RKO (cell line): ENCODE data around the gene ARHGAP4.

ENCODE experiments used
- DNase-seq: peaks from one replicate; pipeline ENCODE4 v3.0.0-alpha.2; 2016; ENCODE audit warnings: low spot score

ARHGAP4 gene

DNA sequence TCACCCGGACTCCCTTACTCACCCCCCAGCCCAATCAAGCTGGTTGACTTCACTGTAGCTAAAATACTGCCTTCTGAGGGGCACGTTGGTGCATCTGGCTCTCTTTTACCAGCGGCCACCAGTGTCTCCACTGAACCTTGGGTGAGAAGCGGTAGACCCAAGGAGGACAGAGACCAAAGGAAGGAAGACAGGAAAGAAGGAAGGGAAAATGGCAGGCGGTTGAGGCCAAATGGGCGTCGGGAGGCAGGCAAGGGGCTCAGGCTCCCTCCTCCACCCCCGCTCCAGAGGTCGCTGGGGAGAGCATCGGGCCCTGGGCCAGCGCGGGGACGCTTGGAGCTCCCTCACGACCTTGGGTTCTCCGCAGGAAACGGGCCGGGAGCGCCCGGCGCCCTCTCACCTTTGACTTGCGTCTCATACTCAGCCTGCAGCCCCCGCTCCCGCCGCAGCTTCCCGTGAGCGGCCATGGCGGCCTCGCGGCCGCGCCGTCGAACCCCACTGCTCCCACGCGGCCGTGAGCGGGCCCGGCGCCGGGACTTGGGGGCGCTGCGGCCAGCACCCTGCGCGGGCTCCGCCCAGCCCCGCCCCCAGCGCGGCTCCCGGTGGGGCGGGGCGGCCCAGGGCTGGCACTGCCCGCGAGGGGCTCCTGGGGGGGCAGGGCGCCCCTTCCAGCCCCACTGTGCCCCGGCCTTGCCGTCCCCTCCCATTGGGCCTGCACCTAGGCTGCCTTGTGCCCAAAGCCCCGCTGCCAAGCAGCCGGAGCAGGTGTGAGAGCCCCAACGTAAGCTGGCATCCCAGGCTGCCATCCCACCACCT, at the start of gene ARHGAP4:
TSS of gene ARHGAP4 (minus strand) at position 526 of the 813 bp plus-strand sequence. CDS start at position 464, 62 bp downstream.
- no peak for DNase-seq

DNA sequence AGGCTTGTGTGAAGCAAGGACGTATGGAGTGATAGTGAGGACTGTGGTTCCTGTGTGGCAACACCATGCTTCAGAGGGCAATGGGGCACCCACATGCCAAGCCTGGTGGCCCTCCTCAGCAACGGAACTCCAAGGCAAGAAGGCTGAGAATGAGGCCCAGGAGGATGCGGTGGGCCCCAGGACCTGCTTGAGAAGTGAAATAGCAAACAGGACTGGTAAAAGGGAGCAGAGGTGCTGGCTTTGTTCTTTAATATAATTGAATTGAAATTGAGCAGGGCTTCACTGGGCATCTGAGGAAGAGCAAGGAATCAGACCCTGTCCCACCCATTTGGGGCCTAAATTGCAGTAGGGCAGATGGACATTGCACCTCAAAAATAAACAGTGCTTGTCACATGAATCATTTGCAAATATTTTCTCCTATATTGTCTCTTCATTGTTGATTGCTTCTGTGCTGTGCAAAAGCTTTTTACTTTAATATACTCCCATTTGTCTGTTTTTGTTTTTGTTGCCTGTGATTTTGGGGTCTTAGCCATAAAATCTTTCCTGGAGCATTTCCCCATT, 48.7 kb upstream of the ARHGAP4 start:
- no peak for DNase-seq

DNA sequence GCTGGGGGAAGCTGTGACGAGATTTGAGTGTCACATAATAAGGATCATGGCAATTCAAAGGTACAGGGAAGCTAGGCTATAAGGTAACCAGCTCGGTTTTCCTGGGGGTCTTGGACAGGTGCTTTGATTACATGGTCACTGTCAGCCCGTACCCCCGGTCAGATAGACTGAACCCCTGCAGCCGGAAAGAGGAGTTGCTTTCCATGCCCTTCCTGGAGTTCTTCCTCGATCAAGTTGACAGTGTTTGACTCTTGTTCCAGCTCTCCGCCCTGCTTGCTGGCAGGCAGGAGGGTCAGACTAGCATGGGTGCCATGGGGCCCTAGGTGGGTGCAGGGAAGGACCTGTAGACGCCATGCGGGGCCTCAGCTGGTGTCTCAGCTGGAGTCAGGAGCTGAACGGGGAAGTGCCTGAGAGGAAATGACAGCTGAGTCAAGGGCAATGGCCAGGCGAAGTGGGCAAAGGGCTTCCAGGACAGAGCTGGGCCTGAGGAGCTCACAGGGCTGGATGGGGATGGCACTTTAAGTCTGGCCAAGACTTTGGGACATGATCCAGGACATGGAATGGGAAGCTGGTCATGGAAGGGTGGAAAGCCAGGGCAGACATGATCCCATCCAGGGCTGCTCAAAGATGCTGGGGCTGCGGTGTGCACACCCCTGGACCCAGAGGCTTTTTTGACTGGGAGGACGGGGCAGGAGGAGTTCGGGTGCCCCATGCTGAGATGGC, 48.1 kb upstream of the ARHGAP4 start:
- DNase-seq: no peak

DNA sequence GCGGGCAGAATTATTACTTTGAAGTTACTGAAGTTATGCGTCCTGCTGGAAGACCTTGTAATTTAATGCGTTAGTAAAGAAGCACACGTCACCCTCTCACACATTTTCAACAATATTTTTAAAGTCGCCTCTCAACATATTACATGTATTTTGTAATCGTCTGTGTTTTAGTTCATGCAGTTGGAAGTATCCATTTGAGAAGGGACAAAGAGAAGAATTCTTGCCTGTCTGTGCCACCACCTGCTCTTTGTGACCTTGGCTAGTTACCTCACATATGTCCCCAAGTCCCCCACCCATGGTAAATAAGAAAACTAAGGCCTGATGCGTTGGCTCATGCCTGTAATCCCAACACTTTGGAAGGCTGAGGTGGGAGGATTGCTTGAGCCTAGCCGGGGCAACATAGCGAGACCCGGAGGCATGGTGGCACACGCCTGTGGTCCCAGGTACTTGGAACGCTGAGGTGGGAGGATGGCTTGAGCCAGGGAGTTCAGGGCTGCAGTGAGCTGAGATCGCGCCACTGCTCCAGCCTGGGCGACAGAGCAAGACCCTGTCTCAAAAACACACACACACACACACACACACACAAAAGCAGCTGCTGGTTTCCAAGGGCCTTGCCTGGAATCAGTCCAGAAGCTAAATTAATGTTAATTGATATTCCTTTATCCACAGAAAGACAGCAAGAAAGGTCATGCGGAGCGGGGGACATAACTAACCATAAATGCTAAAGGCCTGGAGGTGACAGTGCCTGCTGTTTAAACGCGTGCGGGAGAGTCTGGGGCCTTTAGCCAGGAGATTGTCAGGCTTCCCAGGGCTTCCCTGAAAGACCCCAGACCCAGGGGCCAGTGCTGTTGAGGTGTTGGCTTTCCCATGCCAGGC, 47.3 kb upstream of the ARHGAP4 start:
- DNase-seq: no peak

DNA sequence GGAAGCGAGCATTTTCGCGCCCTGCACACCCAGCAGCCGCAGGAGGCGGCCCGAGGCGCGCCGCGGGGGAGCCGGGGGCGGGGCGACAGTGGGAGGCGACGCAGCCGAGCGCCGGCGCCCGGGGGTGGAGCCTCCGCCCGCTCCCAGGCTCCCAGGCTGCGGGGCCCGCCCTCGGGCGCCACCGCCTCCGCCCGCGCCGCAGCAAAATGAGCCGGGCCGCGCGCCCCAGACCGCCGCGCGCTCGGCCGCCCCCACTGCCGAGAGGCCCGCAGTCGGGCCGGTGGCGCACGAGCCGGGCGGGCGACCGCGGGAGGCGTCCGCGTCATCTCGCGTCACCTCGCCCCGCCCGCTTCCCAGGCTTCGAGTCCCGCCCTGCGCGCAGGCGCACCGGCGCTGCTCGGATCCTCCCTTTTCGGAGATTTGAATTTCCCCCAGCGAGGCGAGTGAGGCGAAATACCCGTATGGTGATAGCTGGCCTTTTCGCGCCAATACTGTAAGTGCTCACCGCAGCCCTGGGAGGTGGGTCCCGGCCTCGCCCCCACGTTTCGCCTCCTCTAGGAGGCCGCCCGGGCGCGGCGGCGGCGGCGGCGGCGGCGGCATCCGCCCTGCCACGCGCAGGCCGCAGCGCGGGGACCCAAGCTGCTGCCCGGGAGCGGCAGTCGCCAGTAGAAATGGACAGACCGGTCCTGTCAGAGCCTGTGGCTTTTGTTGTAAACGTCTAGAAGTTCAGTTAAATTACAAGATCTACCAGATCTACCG, 46.5 kb upstream of the ARHGAP4 start, which contains the start of gene TMEM187:
TSS of gene TMEM187 (plus strand) at position 387 of the 759 bp plus-strand sequence. CDS start 9,309 bp downstream, outside the sequence.
- peak; percentile 93 for DNase-seq

DNA sequence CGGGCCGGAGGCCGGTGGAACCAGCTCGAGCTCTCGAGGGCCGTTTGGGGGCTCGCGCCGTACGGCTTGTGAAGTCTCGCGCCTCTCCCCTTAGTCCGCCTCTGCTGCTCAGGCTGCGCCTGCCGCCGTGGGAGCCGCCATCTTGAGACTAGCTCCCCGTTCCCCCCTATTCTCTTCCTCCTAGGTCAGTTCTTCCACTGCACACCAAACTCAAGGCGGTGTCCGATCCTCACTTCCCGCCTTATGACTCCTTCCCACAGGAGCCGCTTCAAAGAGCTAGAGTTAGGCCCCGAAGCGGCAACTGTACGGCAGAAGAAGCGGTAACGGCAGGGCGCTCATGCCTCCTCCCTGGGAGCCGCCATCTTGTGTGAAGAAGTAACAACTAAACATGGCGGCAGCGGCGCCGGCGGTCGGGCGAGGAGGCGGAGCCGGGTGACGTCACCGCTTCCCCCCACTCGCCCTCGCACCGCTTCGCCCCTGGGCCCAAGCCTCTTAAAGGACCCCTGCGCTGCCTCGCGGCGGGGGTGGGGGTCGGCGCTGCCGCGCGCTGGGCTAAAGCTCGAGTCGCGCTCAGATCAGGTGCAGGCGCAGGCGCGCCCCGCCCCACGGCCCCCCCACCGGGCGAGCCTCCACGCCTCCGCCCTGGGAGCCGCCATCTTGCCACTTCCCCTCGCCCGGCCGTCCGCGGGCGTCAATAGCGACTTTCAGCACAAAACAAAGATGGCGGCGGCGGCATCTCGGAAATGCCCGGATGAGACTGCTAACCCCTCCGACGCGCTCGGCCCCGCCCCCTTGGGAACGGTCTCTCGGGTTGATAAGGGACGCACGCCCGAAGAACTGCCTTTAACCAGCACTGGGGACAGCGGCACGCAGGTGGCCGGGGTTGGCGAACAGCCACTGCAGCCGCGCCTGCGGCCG, 45.6 kb upstream of the ARHGAP4 start, which contains the start of gene HCFC1:
TSS of gene HCFC1 (minus strand) at position 369 of the 918 bp plus-strand sequence. CDS start 978 bp downstream, outside the sequence.
- DNase-seq: peak; percentile 92

DNA sequence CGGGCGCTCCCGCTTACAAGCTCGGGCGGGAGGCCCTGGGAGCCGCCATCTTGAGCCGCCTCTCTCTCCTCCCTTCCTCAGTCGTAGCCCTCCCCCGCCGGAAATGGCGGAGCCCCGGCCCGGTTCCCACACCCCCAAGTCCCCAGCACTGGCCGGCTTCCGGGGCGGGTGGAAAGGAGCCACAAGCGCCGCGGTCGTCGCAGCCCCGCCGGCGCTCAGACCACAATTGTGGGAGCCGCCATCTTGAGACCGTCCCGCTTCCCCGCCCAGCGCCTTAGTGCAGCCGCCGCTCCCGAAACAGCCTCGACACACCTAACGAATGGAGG, 45.0 kb upstream of the ARHGAP4 start:
- peak; percentile 87 for DNase-seq

DNA sequence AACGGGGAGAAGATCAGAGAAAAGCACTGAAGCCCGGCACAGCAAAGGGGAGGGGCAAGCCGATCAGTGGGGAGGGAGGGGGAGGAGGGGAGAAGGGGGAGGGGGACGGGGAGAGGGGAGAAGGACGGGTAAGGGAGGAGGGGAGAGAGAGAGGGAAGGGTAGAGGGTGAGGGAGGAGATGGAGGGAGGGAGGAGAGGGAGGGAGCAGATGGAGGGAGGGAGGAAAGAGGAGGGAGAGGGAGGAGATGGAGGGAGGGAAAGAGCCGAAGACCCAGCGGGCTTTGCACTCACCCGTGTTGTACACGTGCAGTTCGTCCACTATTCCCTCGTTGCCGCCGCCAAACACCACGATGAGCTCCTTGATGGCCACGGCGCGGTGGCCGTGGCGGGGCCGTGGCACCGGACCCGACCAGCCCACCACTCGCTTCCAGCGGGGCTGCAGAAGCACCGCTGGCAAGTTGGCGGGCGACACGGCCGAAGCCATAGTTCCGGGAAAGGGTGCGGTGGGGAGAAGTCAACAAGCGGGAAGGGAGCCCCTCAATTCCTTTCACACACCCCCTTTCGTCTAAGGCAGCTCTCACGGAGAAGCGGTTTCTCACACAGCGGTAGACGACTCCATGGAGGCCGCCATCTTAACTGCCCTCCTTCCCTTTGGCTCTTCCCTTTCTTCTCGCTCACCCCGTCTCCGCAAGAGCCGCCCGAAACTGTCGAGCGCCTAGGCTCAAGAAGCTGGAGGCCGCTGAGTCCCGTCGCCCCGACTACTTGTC, 44.5 kb upstream of the ARHGAP4 start:
- DNase-seq: peak; percentile 59

DNA sequence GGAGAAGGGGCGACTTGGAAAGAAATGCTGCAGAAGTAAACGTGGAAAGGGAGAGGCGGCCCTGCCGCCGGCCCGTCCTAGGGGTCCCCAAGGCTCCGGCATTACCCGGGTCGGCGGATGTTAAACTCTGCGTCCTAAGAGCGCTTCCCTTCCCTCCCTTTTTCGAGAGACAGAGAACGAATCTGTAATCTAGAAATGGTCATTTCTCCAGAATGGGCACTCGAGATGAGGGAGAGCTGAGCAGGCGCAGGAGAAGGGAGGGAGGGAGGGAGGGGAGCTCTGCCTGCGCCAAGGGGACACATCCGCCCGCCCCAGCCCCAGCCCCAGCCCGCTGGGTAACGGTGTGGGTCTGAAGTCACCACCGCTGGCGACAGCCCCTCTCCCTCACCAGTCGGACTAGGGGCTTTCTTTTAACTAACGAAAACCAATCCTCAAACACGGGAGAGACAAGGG, 43.9 kb upstream of the ARHGAP4 start:
- DNase-seq: peak; percentile 56

DNA sequence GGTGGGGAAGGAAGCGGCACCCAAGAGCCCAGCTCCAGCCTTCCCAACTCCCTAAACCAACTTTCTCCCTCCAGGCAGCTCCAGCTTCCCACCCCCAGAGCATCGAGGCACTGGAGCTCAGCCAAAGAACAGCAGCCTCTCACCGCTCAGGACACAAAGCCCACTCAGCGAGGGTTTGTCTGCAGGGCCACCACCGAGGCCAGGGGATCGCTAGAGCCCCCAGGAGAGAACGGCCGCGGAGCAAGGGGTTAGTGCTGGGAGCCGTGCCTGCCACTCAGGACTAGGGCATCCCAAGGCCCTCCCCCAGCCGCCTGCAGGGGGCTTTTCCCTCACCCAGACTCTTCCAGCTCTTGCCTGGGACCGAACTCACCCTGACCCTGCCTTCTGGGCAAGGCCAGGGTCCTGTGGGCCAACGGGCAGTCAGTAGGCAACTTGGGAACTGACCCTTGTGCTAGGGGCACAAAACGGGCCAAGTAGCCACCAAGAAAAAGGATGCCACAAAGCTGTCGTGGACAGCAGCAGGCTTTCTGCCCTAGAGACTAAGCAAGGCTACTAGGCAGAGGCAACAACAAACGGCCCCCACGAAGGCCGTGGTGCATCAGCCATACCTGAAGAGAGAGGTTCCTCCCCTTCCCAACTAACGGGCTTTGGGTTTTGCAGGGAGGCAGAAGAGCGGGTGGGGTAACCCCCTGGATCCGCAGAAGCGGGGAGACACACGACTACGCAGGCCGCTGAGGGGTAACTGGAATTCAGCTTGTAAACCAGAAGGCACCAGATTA, 43.2 kb upstream of the ARHGAP4 start:
- peak; percentile 30 for DNase-seq

DNA sequence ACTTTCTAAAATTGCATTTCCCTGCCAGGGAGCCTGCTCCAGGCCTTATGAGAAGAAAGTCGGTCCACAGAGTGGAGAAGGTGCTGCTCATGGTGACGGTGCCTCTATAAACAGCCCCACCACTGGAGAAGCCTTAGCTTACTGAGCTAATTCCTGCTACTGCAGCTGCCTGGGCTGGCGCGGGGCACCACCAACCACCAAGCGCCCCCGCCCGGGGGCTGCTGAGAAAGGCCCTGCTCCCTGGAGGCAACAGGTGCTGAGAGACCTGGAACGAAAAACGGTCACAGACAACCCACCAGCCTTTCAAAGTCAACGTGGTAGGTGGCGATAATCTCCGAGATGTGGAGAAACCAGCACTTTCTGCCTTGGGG, 42.7 kb upstream of the ARHGAP4 start:
- DNase-seq: no peak

DNA sequence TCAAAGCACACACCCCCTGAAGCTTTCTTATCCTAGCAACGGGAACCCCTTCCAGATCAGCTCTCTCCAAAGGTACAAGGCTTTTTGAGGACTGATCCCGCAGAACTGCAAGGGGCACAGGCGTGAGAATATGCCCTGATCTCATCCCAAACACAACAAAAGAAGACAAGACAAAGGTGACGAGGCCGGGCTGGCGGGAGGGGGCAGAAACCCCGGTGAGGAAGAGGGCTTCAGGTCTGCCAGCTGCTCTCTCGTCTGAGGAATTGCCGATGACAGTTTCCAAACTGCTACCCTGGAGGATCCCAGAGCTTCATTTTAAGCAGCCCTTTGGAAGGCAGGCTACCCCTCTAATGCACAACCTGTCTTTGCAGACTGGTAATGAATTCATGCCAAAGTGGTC, 42.2 kb upstream of the ARHGAP4 start:
- no peak for DNase-seq

DNA sequence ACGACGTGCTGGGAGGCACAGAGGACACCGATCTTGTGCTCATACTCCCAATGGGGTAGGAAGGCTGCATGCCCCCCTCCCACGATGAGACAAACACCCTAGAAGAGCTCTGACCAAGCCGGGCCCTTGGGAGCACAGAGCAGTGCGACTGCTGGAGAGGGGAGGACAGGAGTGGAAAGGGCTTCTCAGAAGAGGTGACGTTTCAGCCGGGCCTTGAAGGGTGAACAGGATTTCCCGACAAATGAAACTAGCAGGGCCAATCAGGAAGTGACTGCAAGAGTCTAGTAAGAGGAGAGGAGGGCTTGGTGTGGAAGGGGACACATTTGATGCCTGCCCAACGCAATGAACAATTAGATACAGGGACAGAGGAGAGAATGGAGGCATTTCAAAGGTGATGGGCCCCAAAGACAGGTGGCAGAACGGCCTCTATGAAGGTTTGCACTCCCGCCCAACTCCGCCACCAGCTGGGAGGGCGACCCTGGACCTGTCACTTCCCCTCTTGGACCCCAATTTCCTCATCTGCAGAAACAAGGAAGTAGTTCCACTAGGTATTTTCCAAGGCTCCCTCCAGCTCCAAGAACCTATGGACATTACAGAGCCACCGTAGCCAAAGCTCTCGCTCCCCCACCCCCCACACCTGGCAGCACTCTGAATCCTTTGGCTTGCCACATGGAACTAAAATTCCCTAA, 41.6 kb upstream of the ARHGAP4 start:
- DNase-seq: no peak

DNA sequence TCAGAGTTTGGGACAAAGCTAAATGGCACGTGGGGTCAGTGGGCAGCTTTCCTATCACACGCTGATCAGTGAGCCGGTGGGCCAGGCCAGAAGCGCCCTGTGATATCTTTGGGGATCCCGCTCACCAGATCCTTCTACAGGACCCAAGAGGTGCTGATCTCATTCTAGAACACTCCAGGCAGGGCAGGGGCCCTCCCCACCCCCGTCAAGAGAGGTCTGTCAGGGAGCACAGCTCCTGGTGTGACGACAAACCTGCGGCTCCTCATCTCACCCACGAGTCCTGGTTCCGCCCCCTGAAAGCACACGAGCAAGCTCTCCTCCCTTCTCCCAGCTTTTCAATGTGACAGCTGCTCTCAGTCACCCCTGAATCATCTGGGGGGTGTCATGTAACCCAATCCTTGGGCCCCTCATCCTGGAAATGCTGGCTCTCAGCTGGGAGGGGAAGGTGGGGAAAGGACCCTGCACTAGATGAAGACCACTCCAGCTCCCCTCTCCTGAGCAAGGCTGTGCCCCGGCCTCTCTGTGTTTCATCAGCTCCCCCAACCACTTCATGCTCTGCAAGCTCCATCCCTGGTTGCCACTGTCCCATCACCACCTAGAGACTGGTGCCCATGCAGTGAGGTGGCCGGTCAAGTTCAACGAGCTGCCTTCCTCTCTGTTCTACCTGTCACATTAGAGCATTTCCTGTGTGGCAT, 40.9 kb upstream of the ARHGAP4 start:
- DNase-seq: peak; percentile 30

DNA sequence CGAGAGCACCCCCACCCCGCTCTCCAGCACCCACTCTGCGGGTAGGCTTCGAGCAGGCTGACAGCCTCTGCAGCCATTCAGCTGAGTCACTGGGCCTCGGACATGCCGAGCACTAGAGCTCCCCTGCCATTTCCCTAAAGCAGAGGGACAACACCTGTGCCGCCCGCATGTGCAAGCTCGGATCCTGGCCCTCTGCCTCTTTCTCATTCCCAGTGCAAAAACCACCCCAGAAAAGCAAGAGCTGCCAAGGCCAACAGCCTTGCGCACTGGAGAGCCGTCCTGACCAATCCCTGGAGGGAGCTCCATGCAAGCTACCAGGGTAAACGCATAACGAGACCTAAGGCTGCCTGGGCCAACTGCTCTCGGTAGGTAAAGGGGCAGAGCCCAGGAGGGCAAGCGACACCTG, 40.2 kb upstream of the ARHGAP4 start:
- no peak for DNase-seq

DNA sequence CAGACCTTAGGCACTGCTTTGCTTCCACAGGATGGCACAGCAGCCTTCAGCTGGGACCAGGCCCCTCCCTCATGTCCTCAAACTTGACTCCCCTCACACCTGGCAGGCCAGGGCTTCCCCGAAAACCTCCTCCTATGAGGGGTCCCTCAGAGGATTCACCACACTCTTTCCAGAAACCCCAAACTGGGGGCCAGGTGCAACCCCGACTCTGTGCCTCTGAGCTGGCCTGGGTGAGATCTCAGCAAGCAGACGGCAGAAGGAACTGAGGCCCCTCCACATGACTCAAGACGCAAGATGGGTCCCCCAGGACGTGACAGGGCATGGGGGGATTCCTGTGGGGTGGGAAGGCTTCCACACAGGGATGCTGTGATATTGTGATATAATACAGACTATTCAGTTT, 39.3 kb upstream of the ARHGAP4 start:
- no peak for DNase-seq

DNA sequence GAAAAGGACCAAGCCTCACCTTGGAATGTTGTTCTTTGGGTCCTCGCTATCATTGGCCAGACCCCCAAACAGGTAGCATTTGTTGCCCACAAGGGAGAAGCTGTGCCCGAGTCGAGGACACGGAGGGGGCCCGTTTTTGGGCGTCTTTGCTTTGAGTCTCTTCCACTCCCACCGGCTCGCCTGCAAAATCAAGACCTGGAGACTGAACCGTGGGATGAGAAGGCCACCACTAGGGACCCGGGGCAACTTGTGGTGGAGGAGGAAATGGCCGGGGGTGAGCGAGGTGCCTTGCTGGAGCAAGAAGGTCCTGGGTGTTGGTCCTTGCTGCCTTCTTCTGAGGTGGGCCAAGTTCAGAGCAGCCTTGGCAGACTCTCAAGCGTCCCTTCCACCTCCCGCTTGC, 38.0 kb upstream of the ARHGAP4 start:
- no peak for DNase-seq
